Measurements from ENCODE around the gene HTN1.
"Not testable (repeated sequence)": the region's sequence is repeated elsewhere in the genome, so short reads cannot be mapped to it uniquely, and the experiment has no call there.

HTN1 gene

DNA sequence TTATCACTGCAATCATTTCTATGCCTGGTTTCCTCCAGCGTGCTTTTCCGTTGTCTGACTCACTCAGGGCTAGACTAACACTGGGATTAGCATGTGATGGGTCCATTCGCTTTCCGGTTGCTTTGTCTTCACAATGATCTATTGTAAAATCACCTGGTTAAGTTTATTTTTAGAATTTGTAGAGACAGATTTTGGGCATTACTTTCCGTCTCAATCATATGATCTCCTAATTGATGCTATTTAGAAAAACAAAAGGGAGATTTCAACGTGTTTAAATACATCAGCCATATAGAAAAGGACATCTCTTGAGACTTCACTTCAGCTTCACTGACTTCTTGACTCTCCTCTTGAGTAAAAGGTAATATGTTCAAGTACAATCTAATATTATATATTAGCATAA, at the start of gene HTN1:
Gene HTN1, plus strand, starts transcription at position 301 of the 400 bp plus-strand sequence. CDS start 2,639 bp downstream, outside the sequence.
- not testable (repeated sequence) for TF ChIP-seq GATA2, GATA3 (IDR thresholded peaks at IDR 0.05; ENCODE audit: low read depth, low read length)

DNA sequence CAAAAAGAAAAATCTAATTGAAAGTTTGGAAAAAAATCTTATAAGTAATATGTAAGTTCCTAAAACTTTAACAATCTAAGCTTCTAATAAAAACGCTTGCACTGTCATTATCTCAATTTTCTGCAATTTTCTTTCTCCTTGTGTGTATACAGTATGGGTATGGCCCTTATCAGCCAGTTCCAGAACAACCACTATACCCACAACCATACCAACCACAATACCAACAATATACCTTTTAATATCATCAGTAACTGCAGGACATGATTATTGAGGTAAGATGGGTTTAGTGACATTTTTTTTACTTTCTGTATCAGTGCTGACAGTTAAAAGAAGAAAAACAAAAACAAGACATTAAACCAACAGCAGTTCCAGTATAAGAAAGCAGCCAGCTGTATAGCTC, 49.5 kb upstream of the HTN1 start:
- no peak for TF ChIP-seq GATA2 (IDR thresholded peaks at IDR 0.05; ENCODE audit: low read depth, low read length)
- TF ChIP-seq GATA3 (IDR thresholded peaks at IDR 0.05; ENCODE audit: low read depth, low read length) = no peak

DNA sequence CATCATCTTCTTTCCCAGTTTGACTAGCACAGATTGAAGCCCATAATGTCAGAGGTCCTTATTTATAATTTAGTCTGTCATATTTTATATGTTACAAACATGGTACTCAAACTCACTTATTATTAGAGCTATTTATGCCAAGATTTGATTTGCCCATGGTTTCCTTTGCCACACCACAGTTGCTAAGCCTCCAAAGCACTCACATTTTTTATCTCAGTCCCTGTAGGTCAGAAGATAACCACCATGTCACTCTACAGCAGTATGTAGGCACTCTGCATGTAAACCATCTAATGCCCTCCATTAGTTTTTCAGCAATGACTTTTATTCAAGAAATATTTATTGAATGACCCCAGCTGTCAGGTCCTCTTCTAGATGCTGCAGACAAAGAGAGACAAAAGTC, 47.7 kb upstream of the HTN1 start:
- TF ChIP-seq GATA3 (IDR thresholded peaks at IDR 0.05; ENCODE audit: low read depth, low read length) (no peak), GATA2 (IDR thresholded peaks at IDR 0.05; ENCODE audit: low read depth, low read length) (no peak)

DNA sequence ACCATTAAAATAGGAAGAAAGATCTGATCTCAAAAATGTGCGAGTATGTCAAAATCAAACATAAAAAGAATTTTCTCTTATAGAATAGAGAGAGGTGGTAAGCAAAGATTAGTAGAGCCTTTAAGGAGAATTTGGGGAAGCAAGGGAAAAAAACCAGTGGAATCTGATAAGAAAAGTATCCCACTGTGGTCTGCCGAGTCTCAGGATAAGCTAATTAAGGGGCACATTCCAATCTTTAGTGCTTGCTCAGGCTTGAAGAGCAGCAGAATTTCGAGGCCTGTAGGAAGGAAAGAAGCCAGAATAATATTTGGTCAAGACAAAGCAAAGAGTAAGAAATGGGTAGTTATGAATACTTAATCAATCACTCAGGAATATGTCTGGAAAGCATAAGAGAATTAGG, 41.5 kb upstream of the HTN1 start:
- no peak for TF ChIP-seq GATA3 (IDR thresholded peaks at IDR 0.05; ENCODE audit: low read depth, low read length)
- TF ChIP-seq GATA2 (IDR thresholded peaks at IDR 0.05; ENCODE audit: low read depth, low read length) = no peak

DNA sequence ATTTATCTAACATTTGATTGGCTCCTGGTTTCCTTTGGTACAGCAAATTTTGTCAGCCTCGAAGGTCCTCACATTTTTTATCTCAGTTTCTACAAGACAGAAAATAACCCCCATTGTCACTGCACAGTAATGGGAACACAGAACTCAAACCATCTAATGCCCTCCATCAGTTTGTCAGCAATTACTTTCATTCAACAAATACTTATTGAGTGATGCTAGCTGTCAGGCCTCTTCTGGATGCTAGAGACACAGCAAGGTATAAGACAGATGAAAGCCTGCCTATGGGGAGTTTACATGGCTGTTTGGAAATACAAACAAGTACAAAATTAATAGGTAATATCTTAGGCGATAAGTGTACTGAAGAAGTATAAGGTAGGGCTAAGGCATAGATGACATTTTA, 27.0 kb upstream of the HTN1 start:
- TF ChIP-seq GATA2 (IDR thresholded peaks at IDR 0.05; ENCODE audit: low read depth, low read length) (no peak), GATA3 (IDR thresholded peaks at IDR 0.05; ENCODE audit: low read depth, low read length) (no peak)

DNA sequence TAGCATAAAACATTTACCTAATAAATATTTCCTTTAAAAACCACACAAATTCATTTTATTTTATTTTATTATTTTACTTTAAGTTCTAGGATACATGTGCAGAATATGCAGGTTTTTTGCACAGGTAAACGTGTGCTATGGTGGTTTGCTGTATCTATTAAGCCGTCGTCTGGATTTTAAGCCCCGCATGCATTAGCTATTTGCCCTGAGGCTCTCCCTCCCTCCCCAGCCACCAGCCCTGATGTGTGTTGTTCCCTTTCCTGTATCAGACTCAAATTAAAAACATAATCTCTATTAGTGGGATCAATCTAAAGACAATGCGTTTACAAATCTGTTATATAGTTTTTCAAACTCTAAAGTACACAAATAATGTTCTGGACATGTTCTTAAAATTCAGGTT, 23.2 kb upstream of the HTN1 start:
- TF ChIP-seq GATA2 (IDR thresholded peaks at IDR 0.05; ENCODE audit: low read depth, low read length) (no peak), GATA3 (IDR thresholded peaks at IDR 0.05; ENCODE audit: low read depth, low read length) (no peak)

DNA sequence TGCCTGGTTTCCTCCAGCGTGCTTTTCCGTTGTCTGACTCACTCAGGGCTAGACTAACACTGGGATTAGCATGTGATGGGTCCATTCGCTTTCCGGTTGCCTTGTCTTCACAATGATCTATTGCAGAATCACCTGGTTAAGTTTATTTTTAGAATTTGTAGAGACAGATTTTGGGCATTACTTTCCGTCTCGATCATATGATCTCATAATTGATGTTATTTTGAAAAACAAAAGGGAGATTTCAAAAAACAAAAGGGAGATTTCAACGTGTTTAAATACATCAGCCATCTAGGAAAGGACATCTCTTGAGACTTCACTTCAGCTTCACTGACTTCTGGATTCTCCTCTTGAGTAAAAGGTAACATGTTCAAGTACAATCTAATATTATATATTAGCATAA, 22.1 kb upstream of the HTN1 start, which contains the start of gene HTN3:
Gene HTN3, plus strand, starts transcription at position 301 of the 400 bp plus-strand sequence. CDS start 2,282 bp downstream, outside the sequence.
- not testable (repeated sequence) for TF ChIP-seq GATA2, GATA3 (IDR thresholded peaks at IDR 0.05; ENCODE audit: low read depth, low read length)

DNA sequence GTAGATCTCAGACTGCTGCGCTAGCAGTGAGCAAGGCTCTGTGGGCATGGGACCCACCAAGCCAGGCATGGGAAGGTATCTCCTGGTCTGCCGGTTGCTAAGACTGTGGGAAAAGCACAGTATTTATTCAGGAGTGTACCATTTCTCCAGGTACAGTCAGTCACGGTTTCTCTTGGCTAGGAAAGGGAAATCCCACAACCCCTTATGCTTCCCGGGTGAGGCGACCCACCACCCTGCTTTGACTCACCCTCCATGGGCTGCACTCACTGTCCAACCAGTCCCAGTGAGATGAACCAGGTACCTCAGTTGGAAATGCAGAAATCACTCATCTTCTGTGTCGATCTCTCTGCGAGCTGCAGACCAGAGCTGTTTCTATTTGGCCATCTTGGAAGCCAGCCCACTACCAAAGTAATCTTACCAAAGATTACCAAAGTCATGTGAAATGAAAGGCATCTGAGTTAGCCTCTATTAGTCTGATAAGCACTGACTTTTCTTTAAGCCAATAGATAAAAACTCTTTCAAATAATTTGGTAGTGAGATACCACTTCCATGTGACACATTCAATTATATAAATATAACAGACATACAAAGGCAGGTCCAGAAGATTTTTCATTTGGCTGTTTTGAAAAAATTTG, 8.5 kb upstream of the HTN1 start:
- TF ChIP-seq GATA2 (IDR thresholded peaks at IDR 0.05; ENCODE audit: low read depth, low read length) = no peak

DNA sequence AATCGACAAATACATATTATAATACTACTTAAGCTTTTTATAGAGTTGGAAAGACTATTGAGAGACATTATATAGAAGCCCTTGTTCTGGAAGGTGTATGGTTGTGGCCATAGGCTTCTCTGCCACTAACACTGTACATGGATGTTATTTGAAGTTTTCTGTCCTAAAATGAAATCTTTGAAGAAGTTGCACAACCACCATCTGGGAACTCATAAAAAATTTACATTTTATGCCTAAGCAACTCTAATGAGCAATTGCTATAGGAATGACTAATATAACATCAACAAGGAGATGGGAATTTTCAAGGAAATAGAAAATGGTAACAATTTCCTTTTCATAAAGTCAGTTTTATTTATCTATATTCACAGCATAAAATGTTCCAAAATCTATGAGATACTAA, 7.4 kb downstream of the HTN1 start:
- no peak for TF ChIP-seq GATA3 (IDR thresholded peaks at IDR 0.05; ENCODE audit: low read depth, low read length)
- no peak for TF ChIP-seq GATA2 (IDR thresholded peaks at IDR 0.05; ENCODE audit: low read depth, low read length)

DNA sequence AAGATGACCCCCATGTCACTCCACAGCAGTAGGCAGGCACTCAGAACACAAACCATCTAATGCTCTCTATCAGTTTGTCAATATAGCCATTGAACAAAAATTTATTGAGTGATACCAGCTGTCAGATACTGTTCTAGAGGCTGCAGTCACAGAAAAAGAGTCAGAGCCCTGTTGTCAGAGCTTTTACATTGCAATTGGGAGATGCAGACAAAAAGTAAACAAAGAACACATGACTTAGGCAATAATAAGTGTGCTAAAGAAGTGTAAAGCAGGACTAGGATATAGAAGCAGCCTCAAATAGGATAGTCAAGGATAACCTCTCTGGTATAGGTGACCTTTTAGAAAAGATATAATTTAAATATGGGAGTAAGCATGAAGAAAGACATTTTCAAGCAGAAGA, 8.9 kb downstream of the HTN1 start:
- TF ChIP-seq GATA2 (IDR thresholded peaks at IDR 0.05; ENCODE audit: low read depth, low read length) (no peak), GATA3 (IDR thresholded peaks at IDR 0.05; ENCODE audit: low read depth, low read length) (no peak)

DNA sequence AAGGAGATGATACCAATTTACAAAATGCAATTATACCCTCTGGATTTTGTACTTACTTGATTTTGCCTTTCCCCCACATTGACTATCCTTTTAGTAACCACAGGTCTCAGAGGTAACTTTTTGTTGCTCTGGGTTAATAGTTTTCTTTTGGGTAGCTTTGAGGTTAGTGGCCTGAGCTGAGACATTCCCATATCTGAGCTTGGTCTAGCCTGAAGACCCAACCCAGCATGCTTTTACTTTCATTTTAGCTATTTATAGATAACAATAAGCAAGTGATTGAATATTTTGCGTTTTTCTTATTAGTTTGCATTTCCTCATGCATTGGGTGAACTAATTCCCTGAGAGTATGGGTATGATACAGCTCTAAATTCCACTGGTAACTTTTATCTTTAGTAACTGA, 11.8 kb downstream of the HTN1 start:
- no peak for TF ChIP-seq GATA2 (IDR thresholded peaks at IDR 0.05; ENCODE audit: low read depth, low read length)
- no peak for TF ChIP-seq GATA3 (IDR thresholded peaks at IDR 0.05; ENCODE audit: low read depth, low read length)

DNA sequence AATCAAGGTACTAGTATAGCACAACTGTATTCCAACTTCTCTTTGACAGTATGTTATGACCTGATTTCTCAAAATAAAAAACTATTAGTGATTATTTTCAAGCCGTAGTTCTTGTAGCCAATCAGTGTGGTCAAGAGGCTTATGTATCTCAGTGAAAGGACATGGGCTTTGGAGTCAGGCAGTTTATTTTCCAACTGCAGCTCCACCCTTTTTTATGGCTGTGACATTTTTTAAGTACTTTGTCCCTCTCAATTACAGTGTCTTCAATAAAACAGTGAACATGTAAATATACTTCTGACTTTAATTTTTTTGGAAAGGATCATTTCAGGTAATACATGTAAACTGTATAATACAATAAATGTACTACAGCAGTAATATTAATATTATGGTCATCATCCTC, 30.0 kb downstream of the HTN1 start:
- no peak for TF ChIP-seq GATA2 (IDR thresholded peaks at IDR 0.05; ENCODE audit: low read depth, low read length)
- TF ChIP-seq GATA3 (IDR thresholded peaks at IDR 0.05; ENCODE audit: low read depth, low read length) = no peak

DNA sequence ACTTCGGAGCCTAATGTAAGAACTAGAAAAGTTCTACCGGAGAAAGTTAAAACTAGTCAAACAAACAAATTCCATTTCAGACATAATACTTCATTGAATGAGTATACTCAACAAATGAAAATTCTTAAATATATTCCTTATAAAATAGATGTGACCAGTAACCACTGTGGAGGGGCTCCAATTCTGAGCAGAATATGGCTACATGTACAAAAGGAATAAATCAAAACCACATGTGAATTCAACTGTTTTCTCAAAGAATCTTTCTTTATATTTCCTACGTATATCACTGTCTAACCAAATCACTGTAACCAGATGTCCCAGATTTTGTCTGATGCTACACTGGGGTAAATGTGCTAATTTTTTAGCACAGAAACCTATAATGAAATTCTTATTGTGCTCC, 49.0 kb downstream of the HTN1 start:
- TF ChIP-seq GATA3 (IDR thresholded peaks at IDR 0.05; ENCODE audit: low read depth, low read length) (no peak), GATA2 (IDR thresholded peaks at IDR 0.05; ENCODE audit: low read depth, low read length) (no peak)

Data from SH-SY5Y (cell line).